SK-MEL-5 (cell line): ENCODE results near the gene SCN4A. TPM values are rescaled to one million over a fixed set of nuclear protein-coding genes. Genes with fewer than 3 reads are reported as not detected.

Experiments
- DNase-seq: peaks from one replicate; pipeline ENCODE4 v3.0.0-alpha.2; 2016; ENCODE audit warnings: low read depth, low spot score
- in situ Hi-C: cut with HindIII; loops from 2 replicates; pipeline ENCODE4 v1.10.0; 2016; ENCODE audit warnings: low sequenced_read_pairs, high pct_unique_total_duplicates, low pct_unique_long_range_greater_than_20kb
- total RNA-seq: library from RNA; depleted of rRNA; stranded (reverse); fragments of >200 nt; shearing (Covaris generic); gene quantifications from 2 replicates; pipeline ENCODE4 v1.2.3, GENCODE V29; 2014

Gene SCN4A
- total RNA-seq, 1 experiment from 2014 or later = not detected

DNA sequence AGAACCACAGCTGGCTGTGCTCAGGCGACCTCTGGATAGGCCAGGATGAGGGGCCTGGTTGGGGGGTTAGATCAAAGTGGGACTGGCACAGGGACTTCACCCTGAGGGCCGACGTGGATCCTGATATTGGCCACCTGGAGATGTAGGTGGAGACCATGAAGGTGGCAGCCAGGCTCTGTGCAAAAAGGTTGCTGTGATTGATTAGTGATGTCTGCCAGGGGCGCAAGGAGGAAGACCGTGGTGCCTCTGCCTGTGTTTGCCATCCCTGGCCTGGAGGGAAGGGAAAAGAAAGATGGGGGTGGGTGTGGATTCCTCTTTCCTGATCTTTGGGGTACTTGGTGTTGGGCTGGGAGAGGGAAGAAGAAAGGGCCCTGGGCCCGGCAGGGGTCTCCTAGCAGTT is 529 bp upstream of the SCN4A start:
- DNase-seq = no peak
- in situ Hi-C loops = no loop called here

DNA sequence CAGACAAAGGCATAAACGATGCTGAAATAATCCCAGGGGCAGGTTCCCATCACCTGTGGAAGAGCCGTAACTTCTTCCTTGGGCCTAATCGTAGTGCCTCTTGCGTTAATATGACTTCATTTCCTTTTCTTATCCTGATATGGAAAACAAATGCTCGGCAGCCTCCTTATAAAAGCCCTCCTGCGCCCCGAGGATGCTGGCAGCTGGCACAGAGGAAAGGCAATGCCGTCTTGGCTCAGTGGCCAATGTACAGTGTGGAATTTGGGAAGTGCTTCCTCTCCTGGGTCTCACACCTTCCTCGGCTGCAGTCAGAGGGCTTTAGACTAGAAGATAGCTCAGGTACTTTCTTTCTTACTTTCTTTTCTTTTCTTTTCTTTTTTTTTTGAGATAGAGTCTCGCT is 3.4 kb downstream of the SCN4A start:
- in situ Hi-C loops = no loop called here
- DNase-seq = no peak

DNA sequence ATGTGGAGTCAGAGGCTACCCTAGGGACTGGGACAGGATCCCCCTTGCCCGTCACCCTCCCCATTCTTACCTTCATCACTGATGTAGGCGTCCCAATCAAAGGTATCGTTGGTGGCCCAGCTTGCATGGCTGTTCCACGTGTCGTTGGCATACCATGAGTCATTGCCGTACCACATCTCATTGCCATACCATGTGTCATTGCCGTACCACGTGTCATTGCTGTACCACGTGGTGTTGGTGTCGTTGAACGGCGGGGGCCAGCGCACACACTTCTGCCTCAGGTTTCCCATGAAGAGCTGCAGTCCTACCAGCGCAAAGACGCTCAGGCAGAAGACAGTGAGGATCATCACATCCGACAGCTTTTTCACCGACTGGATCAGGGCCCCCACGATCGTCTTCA is 4.8 kb downstream of the SCN4A start:
- in situ Hi-C loops = no loop called here
- DNase-seq = no peak

DNA sequence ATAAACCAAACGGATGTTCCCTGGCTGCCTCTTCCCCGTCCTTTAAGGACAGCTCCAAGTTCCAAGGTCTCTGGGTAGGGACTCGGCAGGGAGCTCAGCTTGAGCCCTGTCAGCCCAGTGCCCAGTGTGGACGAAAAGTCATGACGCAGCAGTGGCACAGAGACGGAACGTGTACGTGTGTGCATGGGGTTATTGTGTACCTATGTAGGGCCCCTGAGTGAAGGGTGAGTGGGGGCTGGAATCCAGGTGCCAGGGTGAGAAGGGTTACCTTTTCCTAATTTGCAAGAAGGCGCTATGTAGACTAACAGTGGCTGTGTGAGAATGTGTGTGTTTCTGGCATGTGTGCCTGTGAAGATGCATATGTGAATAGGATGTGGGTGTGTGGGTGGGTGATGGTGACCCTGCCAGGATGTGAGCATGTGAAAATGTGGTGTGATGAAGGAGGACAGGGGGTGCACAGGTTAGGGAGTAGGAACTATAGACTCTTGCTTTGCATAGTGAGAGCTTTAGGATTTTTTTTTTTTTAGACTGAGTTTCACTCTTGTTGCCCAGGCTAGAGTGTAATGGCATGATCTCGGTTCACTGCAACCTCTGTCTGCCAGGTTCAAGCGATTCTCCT is 6.0 kb downstream of the SCN4A start:
- in situ Hi-C loops = no loop called here
- DNase-seq = no peak

DNA sequence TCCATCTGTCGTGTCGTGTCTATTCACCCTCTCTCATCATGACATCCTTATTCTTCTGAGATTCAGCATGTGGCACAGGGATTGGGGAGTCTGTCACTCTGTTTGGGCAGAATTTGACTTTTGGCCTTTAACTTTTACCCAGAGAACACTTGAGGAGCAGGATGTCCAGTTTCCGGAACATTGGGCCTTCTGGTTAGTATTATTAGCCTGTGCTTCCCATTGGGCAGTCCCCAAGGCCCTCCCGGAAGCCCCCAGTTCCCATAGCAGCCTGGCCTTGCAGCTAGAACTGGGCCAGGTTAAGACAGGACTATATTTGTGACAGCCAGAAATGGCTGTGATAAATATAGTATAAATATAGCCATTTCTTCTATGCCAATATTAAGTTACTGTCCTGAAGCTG is 9.6 kb downstream of the SCN4A start:
- in situ Hi-C loops = no loop called here
- DNase-seq = no peak

DNA sequence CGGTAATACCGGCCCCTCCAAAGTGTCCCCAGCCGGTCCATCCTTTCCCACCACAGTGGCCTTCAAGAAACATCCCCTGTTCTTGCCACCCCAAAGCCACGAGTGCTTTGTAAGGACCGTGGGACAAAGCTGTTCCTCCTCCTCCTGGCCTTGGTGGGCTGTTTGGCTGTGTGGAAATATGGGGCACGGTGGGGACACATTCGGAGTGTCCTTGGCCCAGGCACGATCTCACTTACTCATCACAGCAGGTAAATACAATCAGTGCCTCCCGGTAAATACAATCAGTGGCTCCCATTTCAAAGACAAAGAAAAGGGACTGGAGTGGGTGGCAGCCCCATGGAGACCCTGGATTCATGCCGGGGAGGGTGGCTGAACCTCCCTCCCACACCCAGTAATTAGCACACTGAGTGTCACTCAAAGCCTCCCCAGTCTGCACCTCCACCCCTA is 10.4 kb downstream of the SCN4A start:
- in situ Hi-C loops = no loop called here
- no peak for DNase-seq

DNA sequence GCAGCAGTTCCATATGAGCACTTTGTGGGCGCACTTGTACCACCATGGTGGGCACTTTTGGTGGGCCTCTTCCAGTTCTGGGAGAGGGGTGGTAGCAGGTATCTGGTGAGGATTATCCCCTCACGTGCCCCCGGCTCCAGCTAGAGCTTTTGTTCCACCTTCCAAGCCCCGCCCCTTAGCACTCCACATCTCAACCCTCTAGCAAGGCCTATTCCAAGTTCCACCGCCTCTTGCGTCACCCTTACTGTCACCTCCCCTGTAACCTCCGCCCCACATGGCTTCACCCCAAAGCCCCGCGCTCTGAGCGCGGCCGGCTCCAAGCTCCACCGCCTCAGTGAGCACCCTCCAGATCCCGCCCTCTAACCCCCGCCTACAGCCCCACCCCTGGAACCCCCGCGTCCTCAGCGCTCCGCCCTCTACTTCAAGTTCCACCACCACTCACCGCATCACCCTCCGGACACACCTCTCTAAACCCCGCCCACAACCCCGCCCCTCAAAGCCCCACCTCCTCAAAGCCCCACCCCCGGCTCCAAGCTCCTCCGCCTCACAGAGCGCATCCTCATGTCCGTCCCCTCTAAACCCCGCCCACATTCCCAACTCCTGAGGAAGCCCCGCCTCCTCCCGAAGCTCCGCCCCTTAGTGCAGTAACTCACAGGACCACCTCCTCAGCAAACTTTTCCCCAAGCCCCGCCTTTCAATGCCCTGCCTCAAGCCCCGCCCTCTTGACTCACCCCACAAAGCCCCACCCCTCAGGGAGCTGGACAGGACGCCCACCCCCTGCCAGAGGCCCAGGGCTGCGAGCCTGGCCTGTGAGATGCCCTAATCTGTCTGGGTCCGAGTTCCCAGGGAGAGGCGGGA is 11.1 kb downstream of the SCN4A start:
- peak; percentile 79 for DNase-seq
- in situ Hi-C loops = no loop called here

DNA sequence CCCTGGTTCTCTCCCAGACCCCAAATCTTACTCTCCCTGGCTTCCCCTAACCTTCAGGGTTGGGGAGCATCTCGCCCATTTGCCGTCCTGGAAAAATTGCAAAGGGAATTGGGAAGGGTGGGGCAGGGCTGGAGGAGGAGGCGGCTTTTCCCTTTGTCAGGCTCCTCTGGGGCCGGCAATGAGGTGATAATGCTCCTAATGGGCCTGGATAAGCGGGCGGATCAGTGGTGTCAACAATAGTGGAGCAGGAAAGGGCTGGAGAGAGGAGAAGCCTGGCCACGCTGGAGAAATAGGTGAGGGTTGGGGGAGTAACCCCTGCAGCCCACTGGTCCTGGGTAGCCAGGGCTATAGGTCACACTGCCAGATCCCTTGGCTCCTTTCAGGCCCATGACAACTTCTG is 12.3 kb downstream of the SCN4A start:
- no peak for DNase-seq
- in situ Hi-C loops = no loop called here

DNA sequence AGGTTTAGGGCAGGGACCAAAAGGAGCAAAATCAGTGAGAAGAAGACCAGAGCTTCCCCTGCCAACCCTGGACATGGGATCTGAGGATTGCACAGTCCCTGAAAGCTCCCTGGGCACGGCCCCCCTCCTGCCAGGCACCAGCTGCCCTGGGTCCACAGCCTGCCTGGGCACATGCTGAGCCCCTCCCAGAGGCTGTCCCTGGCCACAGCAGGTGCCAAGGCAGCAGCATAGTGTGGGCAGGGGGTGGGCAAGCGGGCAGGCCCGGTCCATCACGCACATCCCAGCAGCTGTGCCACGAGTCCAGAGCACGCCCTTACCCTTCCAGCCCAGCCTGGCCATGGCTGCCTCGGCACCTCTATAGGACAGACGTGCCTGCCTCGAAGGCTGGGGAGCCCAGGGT is 12.7 kb downstream of the SCN4A start:
- DNase-seq = no peak
- in situ Hi-C loops = no loop called here

DNA sequence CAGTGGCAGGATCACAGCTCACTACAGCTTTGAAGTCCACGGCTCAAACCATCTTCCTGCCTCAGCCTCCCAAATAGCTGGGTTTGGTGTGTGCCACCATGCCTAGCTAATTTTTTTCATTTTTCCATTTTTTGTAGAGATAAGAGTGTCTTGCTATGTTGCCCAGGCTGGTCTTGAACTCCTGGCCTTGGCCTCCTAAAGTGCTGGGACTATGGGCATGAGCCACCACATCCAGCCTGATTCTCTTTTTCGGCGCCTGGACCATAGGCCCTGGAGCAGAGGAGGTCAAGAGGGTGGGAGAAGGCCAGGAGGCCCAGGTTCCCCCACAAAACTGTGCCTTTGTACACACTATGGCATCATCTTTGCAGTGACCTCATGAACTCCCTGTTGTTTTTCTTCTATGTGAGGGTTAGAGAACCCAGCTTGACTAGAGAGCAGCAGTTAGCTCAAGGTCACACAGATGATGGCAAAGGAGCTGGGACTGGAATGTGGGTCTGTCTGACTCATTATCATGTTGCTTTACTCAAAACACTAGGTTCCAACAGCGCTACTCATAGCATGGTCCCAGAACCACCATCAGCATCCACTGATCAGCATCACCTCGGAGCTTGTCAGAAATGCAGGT is 16.3 kb downstream of the SCN4A start:
- in situ Hi-C loops = no loop called here
- DNase-seq = no peak

DNA sequence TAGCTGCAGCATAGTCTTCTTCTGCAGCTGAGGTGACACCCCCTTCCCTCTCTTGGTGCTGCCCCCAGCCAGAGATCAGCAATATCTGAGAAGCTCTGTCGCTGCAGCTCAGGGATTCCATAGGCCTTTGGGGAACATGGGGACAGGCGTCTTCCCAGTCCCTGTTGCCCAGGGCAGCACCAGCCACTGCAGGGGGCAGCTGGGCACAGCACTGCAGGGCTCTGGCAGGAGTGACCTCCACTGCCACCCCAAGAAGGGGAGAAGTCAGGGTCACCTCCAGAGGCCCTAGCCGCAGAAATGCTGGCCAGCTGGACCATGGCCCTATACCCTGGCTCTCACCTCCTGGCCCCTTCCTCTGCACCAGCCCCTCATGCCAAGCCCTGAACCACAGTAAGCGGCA is 16.9 kb downstream of the SCN4A start:
- in situ Hi-C loops = no loop called here
- DNase-seq = no peak

DNA sequence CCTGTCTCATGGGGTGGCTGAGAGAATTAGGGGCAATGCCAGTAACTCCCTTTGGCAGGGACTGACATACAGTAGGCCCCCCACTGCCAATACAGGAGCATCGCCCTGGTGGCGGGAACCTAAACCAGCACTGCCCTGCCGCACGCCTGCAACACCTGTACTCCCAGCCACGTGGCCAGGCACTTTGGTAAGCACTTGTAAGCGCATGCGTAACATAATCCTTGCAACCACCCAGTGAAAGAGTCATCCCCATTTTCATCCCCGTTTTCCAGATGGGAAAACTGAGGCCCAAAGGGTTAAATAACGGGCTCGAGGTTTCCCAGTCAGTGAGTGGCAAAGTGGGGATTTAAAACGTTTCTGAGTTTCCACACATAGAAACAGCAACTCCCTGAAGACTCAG is 17.5 kb downstream of the SCN4A start:
- no peak for DNase-seq
- in situ Hi-C loops = no loop called here

DNA sequence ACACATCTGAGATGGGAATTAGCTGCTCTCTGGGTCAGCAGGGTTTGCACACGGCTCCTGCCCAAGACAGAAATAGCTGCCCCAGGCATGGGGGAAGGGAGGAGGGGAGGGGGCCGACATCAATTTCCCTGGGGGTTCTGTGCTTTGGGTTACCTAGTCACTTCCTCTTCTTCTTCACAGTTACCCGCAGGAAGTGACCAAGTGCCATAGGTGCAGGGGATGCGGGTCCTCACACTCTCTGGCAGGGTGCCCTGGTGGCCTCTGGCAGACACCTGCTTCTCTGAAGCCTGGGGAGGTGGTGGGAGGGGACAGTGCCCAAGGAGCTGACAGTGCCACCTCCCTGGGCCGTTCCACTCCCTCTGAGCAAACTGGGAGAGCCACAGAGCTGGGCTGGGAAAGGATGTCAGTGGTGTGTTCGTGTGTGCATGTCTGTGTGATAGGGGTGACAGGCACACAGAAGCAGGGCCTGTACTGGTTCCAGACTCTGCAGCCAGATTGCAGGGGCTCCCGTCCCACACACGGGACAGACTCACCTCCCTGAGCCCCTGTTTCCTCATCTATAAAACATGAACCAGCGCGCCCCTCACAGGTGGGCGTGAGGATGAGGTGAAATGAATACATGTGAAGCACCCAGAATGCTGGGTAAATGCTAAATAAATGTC is 18.2 kb downstream of the SCN4A start:
- DNase-seq = no peak
- in situ Hi-C loops = no loop called here

DNA sequence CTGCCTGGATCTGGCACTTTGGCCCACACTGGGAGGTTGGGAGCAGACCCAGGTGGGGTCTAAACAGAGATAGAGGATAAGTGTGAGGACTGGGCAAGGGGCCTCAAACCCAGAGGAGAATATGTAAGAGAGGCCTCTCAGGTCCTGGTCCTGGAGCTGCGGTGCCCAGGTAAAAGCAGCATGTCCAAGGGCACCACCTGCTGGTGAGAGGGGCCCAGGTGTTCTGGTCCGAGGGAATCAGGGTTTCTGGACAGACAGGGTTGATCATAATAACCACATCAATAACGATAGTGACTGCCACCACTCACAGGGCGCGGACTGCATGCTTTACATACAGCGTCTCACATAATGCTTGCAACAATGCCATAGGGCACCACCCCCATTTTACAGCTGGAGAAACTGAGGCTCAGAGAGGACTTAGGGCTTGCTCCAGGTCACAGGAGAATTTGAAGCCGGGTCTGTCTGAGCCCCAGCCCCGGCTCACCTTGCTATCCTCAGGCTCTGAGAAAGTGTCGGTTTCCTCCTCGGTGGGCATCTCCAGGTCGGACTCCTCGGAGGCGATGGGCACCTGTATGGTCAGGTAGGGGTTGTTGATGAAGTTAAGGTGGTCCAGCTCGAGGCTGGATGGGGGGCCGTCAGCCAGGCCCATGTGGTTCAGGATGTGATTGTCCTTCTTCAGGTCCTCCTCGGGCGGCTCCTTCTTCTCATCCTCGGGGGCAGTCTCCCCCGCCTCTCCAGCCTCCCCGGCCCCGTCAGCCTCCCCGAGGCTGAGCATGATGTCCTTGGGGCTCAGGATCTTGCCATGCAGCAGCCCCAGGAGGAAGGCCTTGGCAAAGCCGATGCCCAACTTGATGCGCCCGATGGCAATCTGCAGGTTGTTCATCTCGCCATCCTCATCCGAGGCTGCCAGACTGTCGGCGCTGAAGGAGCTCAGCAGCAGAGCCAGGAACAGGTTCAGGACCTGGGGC is 21.5 kb downstream of the SCN4A start:
- in situ Hi-C loops = no loop called here
- no peak for DNase-seq

DNA sequence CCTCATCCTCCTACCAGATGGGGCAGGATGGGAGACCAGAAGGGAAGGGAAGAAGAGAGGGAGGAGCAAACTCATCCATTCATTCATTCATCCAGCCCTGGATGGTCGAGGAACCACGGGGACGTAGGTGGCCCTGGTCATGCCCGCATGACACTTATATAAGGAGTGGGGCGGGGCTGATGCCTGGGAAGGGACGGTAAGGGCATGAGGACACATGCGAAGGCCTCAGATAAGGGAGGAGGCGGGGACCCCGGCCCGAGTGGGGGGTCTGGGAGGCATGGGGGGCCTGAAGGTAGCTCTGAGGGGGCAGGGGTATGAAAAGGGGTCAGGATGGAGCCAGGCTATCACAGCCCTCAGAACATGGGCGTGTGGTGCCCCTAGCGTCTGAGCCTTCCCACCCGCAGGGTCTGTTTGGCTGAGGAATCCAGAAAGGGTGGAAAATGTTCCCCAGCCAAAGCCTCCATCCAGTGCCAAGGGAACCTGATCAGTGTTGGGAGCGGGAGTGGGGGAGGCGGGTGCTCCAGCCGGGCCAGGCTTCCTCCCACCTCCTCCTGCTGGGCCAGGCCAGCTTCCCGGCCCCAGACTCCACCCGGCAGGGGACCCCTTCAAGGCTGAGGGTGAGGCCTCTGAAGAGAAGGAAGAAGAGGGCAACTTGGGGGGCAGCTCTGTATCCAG is 23.0 kb downstream of the SCN4A start:
- in situ Hi-C loops = no loop called here
- DNase-seq = no peak

DNA sequence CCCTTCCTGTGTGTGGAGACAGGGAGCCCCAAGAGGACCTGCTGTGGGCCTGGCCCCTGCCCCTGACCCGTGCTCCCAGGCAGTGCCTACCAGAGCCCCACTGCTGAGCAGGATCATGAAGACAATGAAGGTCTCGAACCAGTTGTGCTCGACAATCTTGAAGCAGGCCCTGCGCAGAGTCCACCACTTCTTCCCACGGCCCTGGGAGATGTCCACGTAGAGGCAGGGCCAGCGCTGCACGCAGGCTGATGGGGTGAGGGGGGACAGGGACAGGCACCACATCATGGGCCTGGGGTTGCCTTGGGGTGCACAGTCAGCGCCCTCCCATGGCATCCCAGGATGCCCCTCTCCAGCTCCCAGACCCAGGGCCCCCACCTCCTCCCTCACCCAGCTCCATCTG is 24.2 kb downstream of the SCN4A start:
- in situ Hi-C loops = no loop called here
- no peak for DNase-seq
